Daoy (cell line): ENCODE measurements around the gene MAP3K13. TPM values are rescaled to one million over a fixed set of nuclear protein-coding genes. Genes with fewer than 3 reads are reported as not detected.
"Not testable (repeated sequence)": the region's sequence is repeated elsewhere in the genome, so short reads cannot be mapped to it uniquely, and the experiment has no call there.

Source experiments
- DNase-seq: peaks from one replicate; pipeline ENCODE4 v3.0.0-alpha.2; 2015; ENCODE audit warnings: low read depth
- total RNA-seq: library from RNA; depleted of rRNA; stranded (reverse); fragments of >200 nt; shearing (Covaris generic); gene quantifications from 2 replicates; pipeline ENCODE4 v1.2.3, GENCODE V29; 2014

The MAP3K13 gene
- total RNA-seq, 1 experiment from 2014 or later, result 13.1 TPM

- DNase-seq, result no peak
Measured at GRCh38 chr3:185397676-185398075, 34.7 kb downstream of the MAP3K13 start.

GRCh38 chr3:185399737-185400667 is 37.1 kb downstream of the MAP3K13 start:
- no peak for DNase-seq

GRCh38 chr3:185400866-185401265 is 37.9 kb downstream of the MAP3K13 start:
- DNase-seq, result no peak

- DNase-seq, result peak; percentile 8
Measured at GRCh38 chr3:185401319-185401955, 38.5 kb downstream of the MAP3K13 start.

GRCh38 chr3:185402561-185402960 is 39.6 kb downstream of the MAP3K13 start:
- peak; percentile 34 for DNase-seq

- DNase-seq, result no peak
Measured at GRCh38 chr3:185403002-185403401, 40.1 kb downstream of the MAP3K13 start.

- DNase-seq, result no peak
Measured at GRCh38 chr3:185405243-185405642, 42.3 kb downstream of the MAP3K13 start.

- no peak for DNase-seq
Measured at GRCh38 chr3:185405664-185406063, 42.7 kb downstream of the MAP3K13 start.

GRCh38 chr3:185406121-185406620 is 43.2 kb downstream of the MAP3K13 start:
- DNase-seq, result no peak

- peak; percentile 7 for DNase-seq
Measured at GRCh38 chr3:185409957-185410356, 47.0 kb downstream of the MAP3K13 start.

GRCh38 chr3:185411133-185411532 is 48.2 kb downstream of the MAP3K13 start:
- DNase-seq, result no peak

GRCh38 chr3:185416513-185416912 is 53.6 kb downstream of the MAP3K13 start:
- no peak for DNase-seq

- DNase-seq, result not testable (repeated sequence)
Measured at GRCh38 chr3:185418561-185418977, 55.6 kb downstream of the MAP3K13 start.

- peak; percentile 47 for DNase-seq
Measured at GRCh38 chr3:185420762-185421161, 57.8 kb downstream of the MAP3K13 start.

- no peak for DNase-seq
Measured at GRCh38 chr3:185421577-185422232, 58.8 kb downstream of the MAP3K13 start.

GRCh38 chr3:185422677-185423076 is 59.7 kb downstream of the MAP3K13 start:
- no peak for DNase-seq

GRCh38 chr3:185423178-185423577 is 60.2 kb downstream of the MAP3K13 start:
- peak; percentile 62 for DNase-seq

- no peak for DNase-seq
Measured at GRCh38 chr3:185424435-185424834, 61.5 kb downstream of the MAP3K13 start.

GRCh38 chr3:185430375-185430774 is 67.4 kb downstream of the MAP3K13 start:
- no peak for DNase-seq

GRCh38 chr3:185439745-185440466 is 77.0 kb downstream of the MAP3K13 start:
- no peak for DNase-seq

- DNase-seq, result no peak
Measured at GRCh38 chr3:185442031-185442430, 79.1 kb downstream of the MAP3K13 start.

- DNase-seq, result no peak
Measured at GRCh38 chr3:185444329-185444728, 81.4 kb downstream of the MAP3K13 start.
